Erythroblast (primary cell): ENCODE measurements around the gene MKS1.

Source experiments
- GATA1 ChIP-seq: IDR thresholded peaks from 2 replicates; pipeline ENCODE4 v1.6.1; 2011; ENCODE audit warnings: low read depth, mild to moderate bottlenecking, control low read depth, low read length, moderate library complexity
- POLR2A ChIP-seq: IDR thresholded peaks from 2 replicates; pipeline ENCODE4 v1.6.1; 2011; ENCODE audit warnings: mild to moderate bottlenecking, low read length

DNA sequence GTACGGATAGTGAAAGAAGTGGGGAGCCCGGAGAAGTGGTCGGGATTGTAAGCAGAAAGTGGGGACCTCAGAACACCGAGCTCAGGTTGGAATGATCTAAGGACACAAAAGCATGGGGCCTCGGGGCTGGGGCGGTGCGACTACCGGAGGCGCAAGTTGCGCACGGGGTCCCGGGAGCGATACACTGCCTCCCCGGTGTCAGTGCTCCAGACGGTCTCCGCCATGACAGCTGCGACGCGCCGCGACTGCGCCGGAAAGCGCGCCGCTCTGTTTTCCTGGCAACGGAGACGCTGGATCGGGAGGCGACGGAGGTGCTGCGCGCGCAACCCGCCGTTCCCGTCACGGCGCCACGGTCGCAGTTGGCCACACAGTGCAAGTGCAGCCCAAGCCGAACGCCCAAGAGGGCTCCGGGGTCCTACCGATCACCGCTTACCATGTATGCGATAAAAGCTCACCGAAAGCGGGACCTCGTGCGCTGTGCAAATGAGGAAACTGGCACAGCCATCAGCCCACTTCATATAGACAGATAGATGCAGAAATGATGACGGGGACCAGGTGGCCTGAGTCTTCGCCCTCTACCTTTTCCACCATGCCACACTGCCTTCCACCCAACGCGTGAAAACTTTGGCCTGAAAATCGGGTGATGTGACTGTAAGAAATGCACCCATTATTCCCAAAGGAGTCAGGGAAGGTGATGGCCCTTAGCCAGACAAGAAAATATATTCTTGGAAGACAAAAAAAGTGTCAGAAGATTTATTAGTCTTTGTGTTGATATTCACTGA lies at the start of gene MKS1:
- peak; percentile 91 for TF ChIP-seq POLR2A
- TF ChIP-seq GATA1 = no peak
